Fibroblast of skin of left quadriceps (primary cell): Measurements from ENCODE around the gene FERMT2.

ENCODE experiments used
- DNase-seq, 2 experiments: peaks; one replicate each; pipeline ENCODE4 v3.0.0-alpha.2; 2013; ENCODE audit warnings: low read depth in 2 of 2

The FERMT2 gene, protein sequence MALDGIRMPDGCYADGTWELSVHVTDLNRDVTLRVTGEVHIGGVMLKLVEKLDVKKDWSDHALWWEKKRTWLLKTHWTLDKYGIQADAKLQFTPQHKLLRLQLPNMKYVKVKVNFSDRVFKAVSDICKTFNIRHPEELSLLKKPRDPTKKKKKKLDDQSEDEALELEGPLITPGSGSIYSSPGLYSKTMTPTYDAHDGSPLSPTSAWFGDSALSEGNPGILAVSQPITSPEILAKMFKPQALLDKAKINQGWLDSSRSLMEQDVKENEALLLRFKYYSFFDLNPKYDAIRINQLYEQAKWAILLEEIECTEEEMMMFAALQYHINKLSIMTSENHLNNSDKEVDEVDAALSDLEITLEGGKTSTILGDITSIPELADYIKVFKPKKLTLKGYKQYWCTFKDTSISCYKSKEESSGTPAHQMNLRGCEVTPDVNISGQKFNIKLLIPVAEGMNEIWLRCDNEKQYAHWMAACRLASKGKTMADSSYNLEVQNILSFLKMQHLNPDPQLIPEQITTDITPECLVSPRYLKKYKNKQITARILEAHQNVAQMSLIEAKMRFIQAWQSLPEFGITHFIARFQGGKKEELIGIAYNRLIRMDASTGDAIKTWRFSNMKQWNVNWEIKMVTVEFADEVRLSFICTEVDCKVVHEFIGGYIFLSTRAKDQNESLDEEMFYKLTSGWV

GRCh38 chr14:52950898-52951680 lies at the start of gene FERMT2:
Gene FERMT2, minus strand, starts transcription at chr14:52951050. Its CDS starts 482 bp downstream, at chr14:52950568.
- DNase-seq, result peak; percentile 84 to 87

DNA sequence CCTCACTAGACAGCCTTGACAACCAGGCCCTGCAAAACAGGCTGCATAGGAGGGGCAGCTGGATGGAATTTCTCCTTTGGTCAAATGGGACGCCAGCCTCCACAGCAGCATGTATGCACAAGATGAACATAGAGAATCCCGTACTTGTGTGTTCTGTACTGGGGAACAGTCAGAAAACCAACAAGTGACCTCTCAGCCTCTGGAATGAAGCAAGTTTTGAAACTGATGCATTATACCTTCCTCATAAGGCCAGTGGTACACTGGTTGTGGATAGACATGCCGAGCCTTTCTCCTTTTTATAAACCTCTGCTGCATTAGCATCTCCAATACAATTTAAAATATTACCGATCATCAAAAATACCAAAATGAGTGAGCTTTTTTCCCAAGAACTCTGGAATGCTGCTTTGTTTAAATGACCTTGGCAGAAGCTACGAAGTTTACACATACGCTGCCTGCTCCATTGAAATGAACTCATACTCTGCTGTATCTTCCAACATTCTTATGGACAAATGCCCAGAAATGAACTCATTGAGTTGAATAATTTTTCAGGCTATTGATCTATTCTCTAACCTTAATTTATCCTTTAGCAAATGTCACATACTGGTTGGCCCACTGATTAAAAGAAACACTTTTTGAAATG lies 47.6 kb upstream of the FERMT2 start:
- peak; percentile 63 to 71 for DNase-seq

- DNase-seq, result no peak
These were observed 45.6 kb upstream of the FERMT2 start for GRCh38 chr14:52996493-52996892.

DNA sequence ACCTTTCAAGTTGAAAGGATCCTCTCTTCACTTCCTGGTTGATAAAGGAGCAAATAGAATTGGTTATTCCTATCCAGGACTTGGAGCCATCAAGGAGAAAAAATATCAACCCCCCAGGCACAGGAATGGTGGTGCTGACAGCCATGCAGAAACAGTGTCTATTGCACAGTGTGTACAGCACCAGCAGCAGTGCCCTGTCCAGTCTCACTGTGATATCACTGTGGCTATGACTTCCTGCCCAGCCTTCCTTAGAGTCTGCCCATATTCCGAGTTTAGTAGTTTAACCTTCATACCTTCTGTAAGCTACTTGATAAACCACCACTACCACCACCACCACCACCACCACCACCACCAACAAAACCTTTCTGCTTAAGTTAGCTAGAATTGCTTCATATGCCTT lies 45.1 kb upstream of the FERMT2 start:
- DNase-seq, result no peak

DNA sequence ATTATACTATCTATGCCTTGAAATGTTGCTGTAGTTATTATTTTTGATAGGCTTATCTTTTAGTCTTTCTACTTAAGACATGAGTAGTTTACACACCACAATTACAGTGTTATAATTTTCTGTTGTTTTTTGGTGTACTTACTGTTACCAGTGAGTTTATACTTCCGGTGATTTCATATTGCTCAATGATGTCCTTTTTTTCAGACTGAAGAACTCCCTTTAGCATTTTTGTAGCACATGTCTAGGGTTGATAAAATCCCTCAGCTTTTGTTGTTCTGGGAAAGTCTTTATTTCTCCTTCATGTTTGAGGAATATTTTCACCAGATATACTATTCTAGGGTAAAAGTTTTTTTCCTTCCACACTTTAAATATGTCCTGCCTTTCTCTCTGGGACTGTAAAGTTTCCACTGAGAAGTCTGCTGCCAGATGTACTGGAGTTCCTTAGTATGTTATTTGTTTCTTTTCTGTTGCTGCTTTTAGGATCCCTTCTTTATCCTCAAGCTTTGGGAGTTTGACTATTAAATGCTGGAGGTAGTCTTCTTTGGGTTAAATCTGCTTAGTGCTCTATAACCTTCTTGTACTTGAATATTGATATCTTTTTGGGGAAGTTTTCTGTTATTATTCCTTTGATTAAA lies 41.5 kb upstream of the FERMT2 start:
- DNase-seq, result no peak

GRCh38 chr14:52988139-52988538 lies 37.3 kb upstream of the FERMT2 start:
- DNase-seq, result no peak

- DNase-seq, result no peak
These were observed 36.7 kb upstream of the FERMT2 start for GRCh38 chr14:52987514-52987913.

DNA sequence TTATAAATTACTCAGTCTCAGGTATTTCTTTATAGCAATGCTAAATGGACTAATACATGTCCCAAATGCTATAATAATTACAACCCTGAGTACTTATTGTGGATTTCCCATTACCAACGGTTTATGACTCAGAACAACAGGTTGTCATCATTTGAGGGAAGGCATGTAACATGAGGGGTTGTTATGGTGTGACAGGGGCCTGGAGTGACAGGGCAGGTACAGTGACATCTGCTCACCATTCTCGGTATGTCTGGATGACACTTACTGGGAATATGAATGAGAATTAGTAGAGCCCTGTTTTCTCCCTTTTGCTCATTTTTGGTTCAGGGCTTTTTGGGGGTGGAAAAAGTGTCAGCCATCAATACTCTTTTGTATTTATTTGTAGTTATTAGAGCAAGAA lies 36.2 kb upstream of the FERMT2 start:
- no peak for DNase-seq

DNA sequence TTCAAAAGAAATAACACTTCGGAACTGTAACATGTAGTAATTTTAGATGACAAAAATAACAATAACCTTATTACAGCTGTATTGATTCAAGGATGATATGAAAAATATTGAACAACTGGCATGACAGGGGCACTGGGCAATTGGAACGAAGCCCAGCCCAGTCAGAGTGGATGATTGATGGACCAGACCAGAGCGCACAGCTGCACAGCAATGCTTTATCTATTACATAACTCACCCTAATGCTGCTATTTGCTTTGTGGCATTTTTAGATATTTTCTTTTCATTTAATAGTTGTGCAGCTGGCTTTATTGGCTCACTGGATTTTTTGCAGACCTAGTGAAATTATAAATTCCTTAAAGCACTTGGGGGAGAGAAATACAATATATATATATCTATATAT lies 26.9 kb upstream of the FERMT2 start:
- no peak for DNase-seq

DNA sequence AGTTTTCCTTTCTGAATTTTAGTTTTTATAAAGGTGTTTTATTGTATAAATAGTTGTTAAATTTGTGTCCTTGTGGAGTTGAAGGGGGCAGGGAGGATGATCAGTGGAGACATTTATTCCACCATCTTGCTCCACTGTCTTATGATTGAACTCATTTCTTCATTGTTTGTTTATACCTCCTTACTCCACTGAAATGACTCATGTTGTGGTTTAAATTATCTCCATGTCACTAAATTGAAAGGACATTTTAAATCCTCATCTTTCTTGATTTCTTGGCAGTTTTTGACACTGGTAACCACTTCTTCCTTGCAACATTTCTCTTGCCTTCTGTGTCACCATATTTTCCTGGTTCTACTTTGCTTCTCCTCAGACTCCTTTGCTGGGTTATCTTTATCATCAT lies 23.6 kb upstream of the FERMT2 start:
- no peak for DNase-seq

DNA sequence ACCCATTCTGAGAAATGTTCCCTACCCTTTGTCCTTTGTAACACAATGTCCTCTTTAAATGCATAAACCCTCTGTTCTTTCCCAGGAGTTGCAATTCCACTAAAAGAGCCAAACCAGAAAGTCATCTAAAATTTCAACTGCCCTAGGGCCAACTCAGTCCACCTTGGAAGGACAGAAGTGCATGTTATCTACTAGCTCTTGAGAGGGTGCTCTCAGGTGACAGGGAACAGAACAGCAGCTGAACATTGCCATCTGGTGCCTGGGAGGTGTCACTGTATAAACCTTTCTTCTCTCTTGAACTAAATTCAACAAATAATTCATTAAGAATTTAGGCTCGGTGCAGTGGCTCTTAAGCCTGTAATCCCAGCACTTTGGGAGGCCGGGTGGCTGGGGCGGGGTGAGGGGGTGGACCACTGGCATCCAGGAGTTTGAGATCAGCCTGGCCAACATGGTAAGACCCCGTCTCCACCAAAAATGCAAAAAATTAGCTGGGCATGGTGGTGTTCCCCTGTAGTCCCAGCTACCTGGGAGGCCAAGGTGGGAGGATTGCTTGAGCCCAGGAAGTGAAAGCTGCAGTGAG lies 10.3 kb upstream of the FERMT2 start:
- peak in 1 of 2 experiments; percentile 16 for DNase-seq

DNA sequence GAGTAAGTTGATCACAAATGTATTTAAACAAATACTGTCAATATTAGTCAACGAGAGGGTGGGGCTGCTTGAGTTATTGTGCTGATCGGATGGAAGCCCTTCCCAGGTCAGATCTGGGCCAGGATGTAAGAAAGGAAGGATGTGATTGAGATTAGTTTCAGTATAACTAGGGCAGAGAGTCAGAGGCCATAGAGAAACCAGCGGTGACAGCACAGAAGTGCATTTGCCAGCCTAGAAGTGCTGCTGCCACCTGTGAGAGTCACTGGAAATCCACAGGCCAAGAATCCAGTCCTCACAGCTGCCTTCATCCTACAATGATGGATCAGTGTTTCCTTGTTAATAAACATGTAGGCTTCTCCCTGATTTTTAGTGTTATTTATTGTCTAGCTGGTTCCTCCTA lies 9.8 kb upstream of the FERMT2 start:
- no peak for DNase-seq

DNA sequence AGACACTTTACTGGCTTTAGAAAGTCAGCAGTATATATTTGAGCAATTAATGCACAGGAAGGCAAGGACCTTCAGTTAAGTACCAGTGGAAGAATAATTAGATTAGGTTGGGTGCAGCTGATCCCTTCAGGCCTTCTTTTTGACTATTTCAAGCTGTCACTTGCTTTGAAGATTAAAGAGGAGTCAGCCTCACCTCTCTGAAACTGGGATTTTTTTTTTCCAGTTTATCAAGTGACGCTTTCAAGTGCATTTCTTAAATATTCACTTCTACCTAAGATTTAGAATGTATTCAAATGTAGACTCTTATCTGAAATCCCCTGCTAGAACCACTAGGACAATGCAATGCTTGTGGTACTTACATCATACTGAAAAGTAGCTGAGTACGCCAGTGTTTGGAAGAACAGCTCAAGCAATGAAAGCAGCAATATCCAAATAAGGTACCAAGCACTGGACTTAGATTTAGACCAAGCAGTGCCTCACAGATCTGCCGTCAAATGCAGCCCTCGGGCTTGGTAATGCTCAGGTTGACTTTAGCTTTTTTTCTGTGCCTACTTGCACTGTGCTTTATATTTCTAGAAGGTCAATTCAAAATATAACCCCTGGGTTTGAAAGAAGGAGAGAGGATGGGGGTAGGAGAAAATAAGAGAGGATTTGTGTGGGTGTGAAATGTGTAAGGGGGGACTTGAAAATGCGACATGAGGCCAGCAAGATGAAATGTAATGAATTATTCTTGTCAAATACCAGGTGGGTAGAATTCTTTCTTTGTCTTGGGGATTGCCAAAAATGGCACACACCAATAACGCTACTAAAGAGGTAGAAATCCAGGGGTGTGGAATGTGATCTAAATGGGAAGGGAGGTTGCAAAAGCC lies 3.7 kb upstream of the FERMT2 start:
- DNase-seq, result peak in 1 of 2 experiments; percentile 32

DNA sequence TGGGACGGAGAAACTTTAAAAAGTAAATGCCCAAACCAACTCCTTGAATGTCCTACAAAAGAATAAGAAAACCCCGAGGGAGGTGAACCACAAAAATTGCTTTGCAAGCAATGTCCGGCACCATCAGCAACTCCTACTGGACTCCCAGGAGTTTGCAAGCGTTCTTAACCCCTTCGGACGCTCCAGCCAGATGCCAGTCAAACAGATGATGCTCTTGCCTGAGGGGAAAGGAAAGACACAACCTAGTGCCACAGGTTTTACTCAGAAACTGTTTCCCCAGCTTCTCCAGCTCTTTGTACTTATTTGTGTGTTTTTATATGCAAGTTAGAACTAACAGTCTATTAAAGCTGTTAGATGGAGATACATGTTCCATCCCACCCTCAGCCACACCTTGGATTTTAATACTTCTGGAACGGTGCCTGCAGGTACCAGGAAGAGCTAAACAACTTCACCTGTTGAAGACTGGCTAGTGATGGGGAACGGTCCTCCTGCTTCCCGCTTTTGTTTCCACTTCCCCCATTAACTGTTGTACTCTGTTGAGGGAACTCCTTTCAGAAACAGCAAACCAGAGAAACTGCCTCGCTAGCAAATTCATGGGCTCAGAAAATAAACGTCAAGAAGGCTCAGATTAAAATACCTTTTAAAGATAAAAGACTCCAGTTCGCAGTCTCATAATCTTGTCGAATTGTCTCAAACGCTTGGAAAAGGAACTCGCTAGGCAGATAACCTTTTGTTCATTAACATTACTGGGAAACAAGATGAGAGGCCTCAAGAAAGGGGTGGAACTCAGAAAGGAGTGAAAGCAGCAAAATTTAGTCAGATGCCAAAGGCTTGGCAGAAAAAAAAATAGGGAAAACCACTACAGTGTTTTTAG lies 1.1 kb upstream of the FERMT2 start:
- DNase-seq, result peak in 1 of 2 experiments; percentile 31

- no peak for DNase-seq
These were observed 396 bp downstream of the FERMT2 start for GRCh38 chr14:52950410-52950897.

DNA sequence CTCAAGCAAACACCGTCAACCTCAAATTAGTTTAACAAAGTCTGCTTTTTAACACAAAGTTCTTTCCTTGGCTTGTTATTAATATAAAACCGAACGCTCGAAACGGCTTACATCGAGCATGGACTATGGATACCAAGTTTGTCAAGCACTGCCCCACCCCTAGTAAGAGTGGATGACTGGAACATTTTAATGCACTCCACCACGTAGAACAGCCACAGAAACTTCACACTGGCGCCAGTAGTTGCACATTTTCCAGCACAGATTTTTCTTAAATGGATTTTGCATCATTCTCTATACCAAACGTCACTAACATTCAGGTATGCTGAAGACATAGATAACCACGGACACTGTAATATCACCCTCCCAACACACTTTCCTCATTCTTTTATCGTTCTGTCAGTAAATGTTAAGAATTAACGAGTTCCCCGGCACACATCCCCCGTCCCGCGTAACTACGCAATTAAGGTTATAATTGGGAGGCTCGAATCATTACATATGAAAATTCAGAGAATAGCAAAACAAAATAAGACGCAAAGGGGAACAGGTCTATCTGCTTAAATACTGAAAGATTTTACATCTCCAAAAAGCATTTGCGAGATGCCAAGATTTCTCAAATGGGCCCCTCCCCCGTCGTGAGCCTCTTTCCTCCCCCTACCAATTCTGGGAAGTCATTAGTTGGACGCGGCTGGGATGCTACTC lies 990 bp downstream of the FERMT2 start:
- peak in 1 of 2 experiments; percentile 19 for DNase-seq

DNA sequence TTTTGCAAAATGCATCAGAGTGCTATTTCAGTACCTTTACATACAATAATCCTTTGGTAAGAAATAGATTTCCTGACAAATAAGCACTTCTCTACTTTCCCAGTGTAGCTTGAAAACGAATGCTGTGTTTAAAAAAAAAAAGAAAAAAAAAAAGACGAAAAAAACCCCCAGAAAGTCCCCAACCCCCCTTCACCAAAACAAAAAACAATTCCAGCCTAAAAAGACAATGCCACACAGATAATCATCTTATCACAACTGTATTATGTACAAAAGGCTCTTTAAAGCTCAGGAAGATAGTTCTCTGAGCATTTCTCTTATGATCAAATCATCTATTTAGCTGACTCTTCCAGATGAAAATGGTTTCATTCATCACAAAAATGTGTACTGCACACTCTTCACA lies 1.6 kb downstream of the FERMT2 start:
- DNase-seq, result no peak

DNA sequence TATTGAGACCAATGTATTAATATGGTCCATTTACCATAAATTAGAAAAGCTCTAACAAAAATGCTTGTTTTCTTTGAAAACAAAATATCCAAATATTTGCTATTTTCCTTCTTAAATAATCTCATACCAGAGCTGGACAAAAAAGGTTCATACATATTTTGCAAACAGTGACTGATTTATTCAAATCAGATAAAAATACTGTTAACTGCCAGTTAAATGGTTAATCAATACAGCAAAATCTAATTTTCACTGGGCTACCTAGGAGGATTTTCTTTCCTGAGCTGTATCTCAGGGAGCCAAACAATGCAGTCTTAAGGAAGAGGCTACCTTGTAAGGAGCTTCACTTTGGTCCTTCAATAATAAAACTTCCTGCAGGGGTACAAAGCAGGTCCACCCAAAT lies 2.0 kb downstream of the FERMT2 start:
- no peak for DNase-seq
